ENCODE data around the gene POMP. TPM values are rescaled to one million over a fixed set of nuclear protein-coding genes. Genes with fewer than 3 reads are reported as not detected.

Gene POMP
- total RNA-seq, 1 experiment from 2014 or later: 102 TPM

DNA sequence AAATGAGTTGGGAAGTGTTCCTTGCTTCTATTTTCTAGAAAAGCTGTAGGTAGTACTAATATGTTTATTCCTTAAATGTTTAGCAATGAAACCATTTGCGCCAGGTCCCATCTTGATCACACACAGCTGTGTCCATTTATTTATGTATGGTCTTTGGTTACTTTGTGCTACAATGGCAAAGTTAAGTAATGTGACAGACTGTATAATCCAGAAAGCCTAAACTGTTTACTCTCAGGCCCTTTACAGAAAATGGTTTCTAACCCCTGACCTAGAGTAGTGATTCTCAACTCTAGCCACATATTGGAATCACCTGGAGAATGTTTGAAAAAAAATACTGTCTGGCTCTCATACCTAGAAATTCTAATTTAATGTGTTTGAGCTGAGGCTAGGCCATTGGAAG is 38.5 kb downstream of the POMP start:
- no peaks in the 10 kb centered on the region; the same call in 1 of the 2 replicates for H3K4me1 ChIP-seq (ENCODE audit: insufficient read depth, low read length)
- no peak overlapping the region for H3K4ac ChIP-seq (ENCODE audit: low read depth, low read length)
- H3K36me3 Mint-ChIP-seq (ENCODE audit: insufficient read depth in 1 of 3, low read depth in 3 of 3): no peaks in the 10 kb centered on the region; a peak in 1 of 7 replicates
- no peak overlapping the region for H2BK15ac ChIP-seq (ENCODE audit: low read depth, low read length)
- no peaks in the 10 kb centered on the region for H3K79me2 ChIP-seq (ENCODE audit: insufficient read depth, low read length)
- DNase-seq: no peak
- H3K79me1 ChIP-seq (ENCODE audit: insufficient read depth, low read depth, low read length, poor library complexity, severe bottlenecking): no peaks in the 10 kb centered on the region
- H4K20me1 ChIP-seq (ENCODE audit: control insufficient read depth, insufficient read depth, insufficient read length): no peaks in the 10 kb centered on the region
- no peak overlapping the region for H4K5ac ChIP-seq (ENCODE audit: insufficient read length, low read depth, low read length)
- TF ChIP-seq, protein P1, sequence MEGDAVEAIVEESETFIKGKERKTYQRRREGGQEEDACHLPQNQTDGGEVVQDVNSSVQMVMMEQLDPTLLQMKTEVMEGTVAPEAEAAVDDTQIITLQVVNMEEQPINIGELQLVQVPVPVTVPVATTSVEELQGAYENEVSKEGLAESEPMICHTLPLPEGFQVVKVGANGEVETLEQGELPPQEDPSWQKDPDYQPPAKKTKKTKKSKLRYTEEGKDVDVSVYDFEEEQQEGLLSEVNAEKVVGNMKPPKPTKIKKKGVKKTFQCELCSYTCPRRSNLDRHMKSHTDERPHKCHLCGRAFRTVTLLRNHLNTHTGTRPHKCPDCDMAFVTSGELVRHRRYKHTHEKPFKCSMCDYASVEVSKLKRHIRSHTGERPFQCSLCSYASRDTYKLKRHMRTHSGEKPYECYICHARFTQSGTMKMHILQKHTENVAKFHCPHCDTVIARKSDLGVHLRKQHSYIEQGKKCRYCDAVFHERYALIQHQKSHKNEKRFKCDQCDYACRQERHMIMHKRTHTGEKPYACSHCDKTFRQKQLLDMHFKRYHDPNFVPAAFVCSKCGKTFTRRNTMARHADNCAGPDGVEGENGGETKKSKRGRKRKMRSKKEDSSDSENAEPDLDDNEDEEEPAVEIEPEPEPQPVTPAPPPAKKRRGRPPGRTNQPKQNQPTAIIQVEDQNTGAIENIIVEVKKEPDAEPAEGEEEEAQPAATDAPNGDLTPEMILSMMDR (conservative IDR thresholded peaks at IDR 0.05): no peak
- no peak overlapping the region for H3K9ac ChIP-seq (ENCODE audit: extremely low read depth, insufficient read length, low read length)
- WGBS (ENCODE audit: extremely low coverage, insufficient read length, low lambda C conversion rate): no CpG with 5 or more reads among the region's 1 CpG
- no peak overlapping the region for H3K18ac ChIP-seq (ENCODE audit: insufficient read length, low read depth, low read length)
- no peak overlapping the region for H2BK12ac ChIP-seq (ENCODE audit: insufficient read length, low read depth, low read length)
- peaks cover 19 to 20% of the 10 kb centered on the region in 2 experiments for H3K4me1 Mint-ChIP-seq
- no peak overlapping the region for H4K91ac ChIP-seq (ENCODE audit: insufficient read length, low read depth, low read length)
- H3K27ac Mint-ChIP-seq: no peak overlapping the region
- no peaks in the 10 kb centered on the region for H3K23me2 ChIP-seq (ENCODE audit: insufficient read length, low read depth, low read length, poor library complexity, severe bottlenecking)
- no peak overlapping the region for H4K8ac ChIP-seq (replicated peaks; ENCODE audit: insufficient read length, low read depth, low read length)
- no peak overlapping the region for H2AFZ ChIP-seq (ENCODE audit: low read length)
- H3K23ac ChIP-seq (ENCODE audit: insufficient read length, low read depth, low read length): no peak overlapping the region
- H2BK20ac ChIP-seq (ENCODE audit: low read depth, low read length, poor library complexity, severe bottlenecking): no peak overlapping the region
- H3K27me3 Mint-ChIP-seq (ENCODE audit: low read depth): no peaks in the 10 kb centered on the region
- H3T11ph ChIP-seq (ENCODE audit: low read length): no peak overlapping the region
- H3K56ac ChIP-seq (ENCODE audit: insufficient read length, low read depth, low read length): no peak overlapping the region
- no peaks in the 10 kb centered on the region for H3K27me3 ChIP-seq (ENCODE audit: insufficient read depth, low read length)
- no peak overlapping the region for H2AK5ac ChIP-seq (ENCODE audit: insufficient read length, low read length)
- no peak overlapping the region for H3K14ac ChIP-seq (ENCODE audit: insufficient read depth, low read length)
- no peak overlapping the region for H2BK5ac ChIP-seq (ENCODE audit: insufficient read length, low read length)
- no peak overlapping the region for H3K27ac ChIP-seq (ENCODE audit: insufficient read length, low read depth, low read length)
- no peaks in the 10 kb centered on the region for H3K9me3 Mint-ChIP-seq
- no peaks in the 10 kb centered on the region for H3K9me3 ChIP-seq (ENCODE audit: control insufficient read depth, low read depth, low read length)
- H3K4me3 Mint-ChIP-seq: no peak overlapping the region
- H2BK120ac ChIP-seq (ENCODE audit: low read depth, low read length, poor library complexity, severe bottlenecking): no peak overlapping the region
- no peak overlapping the region for H3K4me2 ChIP-seq (ENCODE audit: insufficient read depth, insufficient read length, low read length)

Data from H9 (cell line).